HepG2 (cell line): ENCODE data around the gene MRPL14. TPM values are rescaled to one million over a fixed set of nuclear protein-coding genes. Genes with fewer than 3 reads are reported as not detected.

Experiments used
- CHCHD3 ChIP-seq: sonication (generic); formaldehyde crosslinking; IDR thresholded peaks from 2 replicates; pipeline ENCODE4 v1.8.0; 2022; ENCODE audit warnings: mild to moderate bottlenecking, missing genetic modification reagents, moderate library complexity
- ELF1 ChIP-seq: sonication (generic); formaldehyde crosslinking; IDR thresholded peaks from 2 replicates; pipeline ENCODE4 v1.4.0; 2020; ENCODE audit warnings: missing genetic modification reagents
- FOXK1 ChIP-seq: sonication (generic); formaldehyde crosslinking; IDR thresholded peaks from 2 replicates; pipeline ENCODE4 v1.4.0; 2020; ENCODE audit warnings: low read depth, missing genetic modification reagents, borderline replicate concordance
- GATAD1 ChIP-seq: IDR thresholded peaks from 2 replicates; pipeline ENCODE4 v1.6.1; 2016; ENCODE audit warnings: missing genetic modification reagents, missing compliant biosample characterization
- HOXA5 ChIP-seq: sonication (generic); formaldehyde crosslinking; IDR thresholded peaks from 2 replicates; pipeline ENCODE4 v1.4.0; 2020; ENCODE audit warnings: missing genetic modification reagents
- RFX1 ChIP-seq: fragments of 450-650 bp; IDR thresholded peaks from 2 replicates; pipeline ENCODE4 v1.6.1; 2017
- ZBTB38 ChIP-seq: sonication (generic); formaldehyde crosslinking; IDR thresholded peaks from 2 replicates; pipeline ENCODE4 v1.5.1; 2020; ENCODE audit warnings: mild to moderate bottlenecking, missing genetic modification reagents
- ZBTB42 ChIP-seq: sonication (generic); formaldehyde crosslinking; IDR thresholded peaks from 2 replicates; pipeline ENCODE4 v1.5.0; 2020; ENCODE audit warnings: mild to moderate bottlenecking, missing genetic modification reagents
- ZHX1 ChIP-seq: sonication (generic); formaldehyde crosslinking; IDR thresholded peaks from 2 replicates; pipeline ENCODE4 v1.8.1; 2022; ENCODE audit warnings: low read depth, mild to moderate bottlenecking, missing genetic modification reagents
- ZNF550 ChIP-seq: sonication (generic); formaldehyde crosslinking; IDR thresholded peaks from 2 replicates; pipeline ENCODE4 v1.4.0; 2020; ENCODE audit warnings: mild to moderate bottlenecking, missing genetic modification reagents, borderline replicate concordance
- ZNF567 ChIP-seq: sonication (generic); formaldehyde crosslinking; IDR thresholded peaks from 2 replicates; pipeline ENCODE4 v1.8.1; 2023; ENCODE audit warnings: mild to moderate bottlenecking, missing genetic modification reagents, borderline replicate concordance
- ZNF883 ChIP-seq: sonication (generic); formaldehyde crosslinking; IDR thresholded peaks from 2 replicates; pipeline ENCODE4 v1.5.1; 2020; ENCODE audit warnings: mild to moderate bottlenecking, missing genetic modification reagents; ENCODE audit errors: not compliant biosample characterization
- polyA plus RNA-seq, 8 experiments: library from polyadenylated mRNA; depleted of rRNA in 3 of 8; stranded (reverse) in 7 of 8; unstranded in 1 of 8; fragments of >200 nt; fragmentation: Illumina TruSeq in 4 of 8; extraction: Trizol in 4 of 8; gene quantifications; 2 replicates each; pipeline versions ENCODE4 v1.2.1 to v1.2.3, GENCODE V29; 2011 to 2016; ENCODE audit warnings: low read depth in 4 of 8, missing spikeins in 1 of 8, mixed read lengths in 1 of 8; ENCODE audit not compliant: insufficient read depth in 1 of 8
- total RNA-seq, 5 experiments: library from RNA; depleted of rRNA; stranded (reverse); fragments of >200 nt; fragmentation: Illumina TruSeq; extraction: Trizol; gene quantifications; 2 replicates each; pipeline ENCODE4 v1.2.3, GENCODE V29; 2016; ENCODE audit warnings: low read depth in 1 of 5
- TF ChIP-seq, protein P1 (sequence below): sonication (generic); formaldehyde crosslinking; IDR thresholded peaks from 2 replicates; pipeline ENCODE4 v1.4.0; 2020; ENCODE audit warnings: mild to moderate bottlenecking, missing genetic modification reagents
- TF ChIP-seq, protein P2 (sequence below): sonication (generic); formaldehyde crosslinking; IDR thresholded peaks from 2 replicates; pipeline ENCODE4 v1.4.0; 2020; ENCODE audit warnings: missing genetic modification reagents, borderline replicate concordance
- TF ChIP-seq, protein P3 (sequence below): sonication (generic); formaldehyde crosslinking; IDR thresholded peaks from 2 replicates; pipeline ENCODE4 v1.9.0; 2021; ENCODE audit warnings: missing genetic modification reagents, borderline replicate concordance

Gene MRPL14
- total and polyA plus RNA-seq, 2 of the 13 experiments (the other 11 are each of a cell fraction or from before 2014, with no cell fraction given), result 157 to 178 TPM

DNA sequence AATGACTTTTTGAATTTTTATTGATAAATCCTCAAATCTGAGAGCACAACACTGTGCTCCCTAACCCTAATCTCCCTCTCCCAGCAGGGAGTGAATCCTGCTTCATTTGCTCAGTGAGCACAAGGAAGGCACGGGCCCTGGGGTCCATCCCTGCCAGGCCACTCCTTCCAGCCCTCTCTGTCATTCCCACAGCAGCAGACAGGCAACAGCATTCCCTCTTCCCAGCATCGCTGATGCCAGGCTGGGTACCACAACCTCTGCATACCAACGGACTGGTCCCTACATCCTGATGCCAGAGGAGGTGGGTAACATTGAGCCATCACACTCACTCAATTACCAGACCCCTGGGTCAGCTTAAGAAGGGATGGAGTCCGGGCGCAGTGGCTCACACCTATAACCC is 34.2 kb downstream of the MRPL14 start (continued):
- TF ChIP-seq FOXK1 (CRISPR knock-in tag) (no peak), CHCHD3 (no peak), ZNF883 (CRISPR knock-in tag) (peak; percentile 30), GATAD1 (0 out of 2 replicates have a peak, but pooled peaks have one; percentile 5), ELF1 (no peak), RFX1 (no peak), HOXA5 (no peak), ZNF550 (CRISPR knock-in tag) (0 out of 2 replicates have a peak, but pooled peaks have one; percentile 27), ZBTB38 (CRISPR knock-in tag) (0 out of 2 replicates have a peak, but pooled peaks have one; percentile 16), ZBTB42 (no peak), ZHX1 (CRISPR knock-in tag) (no peak), ZNF567 (CRISPR knock-in tag) (no peak; the same call in 1 of the 2 replicates)
- TF ChIP-seq, protein P1, sequence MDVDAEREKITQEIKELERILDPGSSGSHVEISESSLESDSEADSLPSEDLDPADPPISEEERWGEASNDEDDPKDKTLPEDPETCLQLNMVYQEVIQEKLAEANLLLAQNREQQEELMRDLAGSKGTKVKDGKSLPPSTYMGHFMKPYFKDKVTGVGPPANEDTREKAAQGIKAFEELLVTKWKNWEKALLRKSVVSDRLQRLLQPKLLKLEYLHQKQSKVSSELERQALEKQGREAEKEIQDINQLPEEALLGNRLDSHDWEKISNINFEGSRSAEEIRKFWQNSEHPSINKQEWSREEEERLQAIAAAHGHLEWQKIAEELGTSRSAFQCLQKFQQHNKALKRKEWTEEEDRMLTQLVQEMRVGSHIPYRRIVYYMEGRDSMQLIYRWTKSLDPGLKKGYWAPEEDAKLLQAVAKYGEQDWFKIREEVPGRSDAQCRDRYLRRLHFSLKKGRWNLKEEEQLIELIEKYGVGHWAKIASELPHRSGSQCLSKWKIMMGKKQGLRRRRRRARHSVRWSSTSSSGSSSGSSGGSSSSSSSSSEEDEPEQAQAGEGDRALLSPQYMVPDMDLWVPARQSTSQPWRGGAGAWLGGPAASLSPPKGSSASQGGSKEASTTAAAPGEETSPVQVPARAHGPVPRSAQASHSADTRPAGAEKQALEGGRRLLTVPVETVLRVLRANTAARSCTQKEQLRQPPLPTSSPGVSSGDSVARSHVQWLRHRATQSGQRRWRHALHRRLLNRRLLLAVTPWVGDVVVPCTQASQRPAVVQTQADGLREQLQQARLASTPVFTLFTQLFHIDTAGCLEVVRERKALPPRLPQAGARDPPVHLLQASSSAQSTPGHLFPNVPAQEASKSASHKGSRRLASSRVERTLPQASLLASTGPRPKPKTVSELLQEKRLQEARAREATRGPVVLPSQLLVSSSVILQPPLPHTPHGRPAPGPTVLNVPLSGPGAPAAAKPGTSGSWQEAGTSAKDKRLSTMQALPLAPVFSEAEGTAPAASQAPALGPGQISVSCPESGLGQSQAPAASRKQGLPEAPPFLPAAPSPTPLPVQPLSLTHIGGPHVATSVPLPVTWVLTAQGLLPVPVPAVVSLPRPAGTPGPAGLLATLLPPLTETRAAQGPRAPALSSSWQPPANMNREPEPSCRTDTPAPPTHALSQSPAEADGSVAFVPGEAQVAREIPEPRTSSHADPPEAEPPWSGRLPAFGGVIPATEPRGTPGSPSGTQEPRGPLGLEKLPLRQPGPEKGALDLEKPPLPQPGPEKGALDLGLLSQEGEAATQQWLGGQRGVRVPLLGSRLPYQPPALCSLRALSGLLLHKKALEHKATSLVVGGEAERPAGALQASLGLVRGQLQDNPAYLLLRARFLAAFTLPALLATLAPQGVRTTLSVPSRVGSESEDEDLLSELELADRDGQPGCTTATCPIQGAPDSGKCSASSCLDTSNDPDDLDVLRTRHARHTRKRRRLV, result no peak
- TF ChIP-seq, protein P2, sequence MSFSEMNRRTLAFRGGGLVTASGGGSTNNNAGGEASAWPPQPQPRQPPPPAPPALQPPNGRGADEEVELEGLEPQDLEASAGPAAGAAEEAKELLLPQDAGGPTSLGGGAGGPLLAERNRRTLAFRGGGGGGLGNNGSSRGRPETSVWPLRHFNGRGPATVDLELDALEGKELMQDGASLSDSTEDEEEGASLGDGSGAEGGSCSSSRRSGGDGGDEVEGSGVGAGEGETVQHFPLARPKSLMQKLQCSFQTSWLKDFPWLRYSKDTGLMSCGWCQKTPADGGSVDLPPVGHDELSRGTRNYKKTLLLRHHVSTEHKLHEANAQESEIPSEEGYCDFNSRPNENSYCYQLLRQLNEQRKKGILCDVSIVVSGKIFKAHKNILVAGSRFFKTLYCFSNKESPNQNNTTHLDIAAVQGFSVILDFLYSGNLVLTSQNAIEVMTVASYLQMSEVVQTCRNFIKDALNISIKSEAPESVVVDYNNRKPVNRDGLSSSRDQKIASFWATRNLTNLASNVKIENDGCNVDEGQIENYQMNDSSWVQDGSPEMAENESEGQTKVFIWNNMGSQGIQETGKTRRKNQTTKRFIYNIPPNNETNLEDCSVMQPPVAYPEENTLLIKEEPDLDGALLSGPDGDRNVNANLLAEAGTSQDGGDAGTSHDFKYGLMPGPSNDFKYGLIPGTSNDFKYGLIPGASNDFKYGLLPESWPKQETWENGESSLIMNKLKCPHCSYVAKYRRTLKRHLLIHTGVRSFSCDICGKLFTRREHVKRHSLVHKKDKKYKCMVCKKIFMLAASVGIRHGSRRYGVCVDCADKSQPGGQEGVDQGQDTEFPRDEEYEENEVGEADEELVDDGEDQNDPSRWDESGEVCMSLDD (CRISPR knock-in tag), result no peak
- TF ChIP-seq, protein P3, sequence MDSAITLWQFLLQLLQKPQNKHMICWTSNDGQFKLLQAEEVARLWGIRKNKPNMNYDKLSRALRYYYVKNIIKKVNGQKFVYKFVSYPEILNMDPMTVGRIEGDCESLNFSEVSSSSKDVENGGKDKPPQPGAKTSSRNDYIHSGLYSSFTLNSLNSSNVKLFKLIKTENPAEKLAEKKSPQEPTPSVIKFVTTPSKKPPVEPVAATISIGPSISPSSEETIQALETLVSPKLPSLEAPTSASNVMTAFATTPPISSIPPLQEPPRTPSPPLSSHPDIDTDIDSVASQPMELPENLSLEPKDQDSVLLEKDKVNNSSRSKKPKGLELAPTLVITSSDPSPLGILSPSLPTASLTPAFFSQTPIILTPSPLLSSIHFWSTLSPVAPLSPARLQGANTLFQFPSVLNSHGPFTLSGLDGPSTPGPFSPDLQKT, result no peak
